GM13976 (cell line): ENCODE data around the gene GABRP.

ENCODE experiments used
- DNase-seq: peaks from one replicate; pipeline ENCODE4 v3.0.0; 2012; ENCODE audit warnings: low spot score
- in situ Hi-C: fragments of 300-500 bp; cut with MboI; formaldehyde crosslinking; loops from one replicate; pipeline ENCODE4 v1.12.0; 2022; ENCODE audit warnings: low sequenced_read_pairs, mixed read lengths, inconsistent platforms; ENCODE audit not compliant: unreplicated experiment
- TF ChIP-seq, protein P1 (sequence below): IDR thresholded peaks from 2 replicates; pipeline ENCODE4 v1.5.1; 2012; ENCODE audit warnings: borderline replicate concordance, mild to moderate bottlenecking; ENCODE audit not compliant: insufficient read depth; ENCODE audit errors: extremely low read depth, missing control alignments, control extremely low read depth

The GABRP gene, protein sequence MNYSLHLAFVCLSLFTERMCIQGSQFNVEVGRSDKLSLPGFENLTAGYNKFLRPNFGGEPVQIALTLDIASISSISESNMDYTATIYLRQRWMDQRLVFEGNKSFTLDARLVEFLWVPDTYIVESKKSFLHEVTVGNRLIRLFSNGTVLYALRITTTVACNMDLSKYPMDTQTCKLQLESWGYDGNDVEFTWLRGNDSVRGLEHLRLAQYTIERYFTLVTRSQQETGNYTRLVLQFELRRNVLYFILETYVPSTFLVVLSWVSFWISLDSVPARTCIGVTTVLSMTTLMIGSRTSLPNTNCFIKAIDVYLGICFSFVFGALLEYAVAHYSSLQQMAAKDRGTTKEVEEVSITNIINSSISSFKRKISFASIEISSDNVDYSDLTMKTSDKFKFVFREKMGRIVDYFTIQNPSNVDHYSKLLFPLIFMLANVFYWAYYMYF

DNA sequence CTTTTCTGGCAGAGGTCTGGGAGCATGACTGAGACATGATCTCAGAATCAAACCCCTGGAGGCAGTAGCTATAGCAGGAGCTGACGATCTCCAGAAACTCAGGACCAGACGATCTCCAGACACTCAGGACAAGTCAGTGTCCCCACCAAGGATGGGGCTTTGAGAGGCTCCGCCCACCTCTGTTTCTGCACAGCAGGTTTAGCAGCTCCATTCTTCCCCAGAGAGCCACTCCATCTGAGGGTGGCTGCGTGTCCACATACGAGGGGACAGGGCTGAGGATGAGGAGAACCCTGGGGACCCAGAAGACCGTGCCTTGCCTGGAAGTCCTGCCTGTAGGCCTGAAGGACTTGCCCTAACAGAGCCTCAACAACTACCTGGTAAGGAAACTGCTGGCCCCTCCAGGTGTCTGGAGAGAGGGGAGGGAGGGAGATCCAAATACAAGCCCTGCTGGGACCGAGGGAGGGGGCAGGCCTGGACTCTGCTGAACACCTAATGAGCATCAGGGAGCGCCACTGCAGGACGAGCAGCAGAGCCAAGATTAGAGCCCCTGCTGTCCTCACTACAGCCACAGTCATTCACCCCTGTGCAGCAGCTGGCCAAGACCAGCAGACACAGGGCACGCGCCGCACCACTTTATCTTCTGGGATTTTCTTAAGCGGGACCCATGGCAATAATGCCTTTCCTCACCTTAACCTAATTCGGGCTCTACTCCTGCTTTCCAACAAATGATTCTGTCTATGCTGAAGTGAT lies at the start of gene GABRP:
GABRP (plus strand) TSS at position 228 of the 750 bp plus-strand sequence. CDS start 4,891 bp downstream, outside the sequence.
- no peak for DNase-seq
- in situ Hi-C loops: no loop called here
- TF ChIP-seq, protein P1, sequence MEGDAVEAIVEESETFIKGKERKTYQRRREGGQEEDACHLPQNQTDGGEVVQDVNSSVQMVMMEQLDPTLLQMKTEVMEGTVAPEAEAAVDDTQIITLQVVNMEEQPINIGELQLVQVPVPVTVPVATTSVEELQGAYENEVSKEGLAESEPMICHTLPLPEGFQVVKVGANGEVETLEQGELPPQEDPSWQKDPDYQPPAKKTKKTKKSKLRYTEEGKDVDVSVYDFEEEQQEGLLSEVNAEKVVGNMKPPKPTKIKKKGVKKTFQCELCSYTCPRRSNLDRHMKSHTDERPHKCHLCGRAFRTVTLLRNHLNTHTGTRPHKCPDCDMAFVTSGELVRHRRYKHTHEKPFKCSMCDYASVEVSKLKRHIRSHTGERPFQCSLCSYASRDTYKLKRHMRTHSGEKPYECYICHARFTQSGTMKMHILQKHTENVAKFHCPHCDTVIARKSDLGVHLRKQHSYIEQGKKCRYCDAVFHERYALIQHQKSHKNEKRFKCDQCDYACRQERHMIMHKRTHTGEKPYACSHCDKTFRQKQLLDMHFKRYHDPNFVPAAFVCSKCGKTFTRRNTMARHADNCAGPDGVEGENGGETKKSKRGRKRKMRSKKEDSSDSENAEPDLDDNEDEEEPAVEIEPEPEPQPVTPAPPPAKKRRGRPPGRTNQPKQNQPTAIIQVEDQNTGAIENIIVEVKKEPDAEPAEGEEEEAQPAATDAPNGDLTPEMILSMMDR: no peak

DNA sequence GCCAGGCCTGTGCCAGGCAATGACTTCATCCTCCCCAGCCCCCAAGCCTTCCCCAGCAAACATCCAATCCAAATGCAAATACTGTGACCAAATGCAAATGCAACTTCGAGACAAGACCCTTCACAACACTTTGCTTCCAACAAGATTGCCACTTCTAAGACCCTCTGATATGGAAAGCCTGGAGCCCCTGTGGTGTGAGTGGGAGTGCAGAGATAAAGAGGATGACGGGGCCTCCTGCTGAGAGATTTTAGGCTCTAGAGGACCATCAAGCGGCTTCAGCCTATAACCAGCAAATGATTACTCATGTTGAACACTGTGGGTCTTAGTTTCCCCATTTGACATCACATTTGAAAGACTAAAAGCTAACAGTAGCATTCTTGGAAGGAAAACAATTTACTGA lies 46.6 kb upstream of the GABRP start:
- TF ChIP-seq, protein P1: no peak
- in situ Hi-C loops: loop anchor here (25.0 kb wide), 1 partner anchor 600 kb away; no protein-coding TSS in a partner anchor
- no peak for DNase-seq

DNA sequence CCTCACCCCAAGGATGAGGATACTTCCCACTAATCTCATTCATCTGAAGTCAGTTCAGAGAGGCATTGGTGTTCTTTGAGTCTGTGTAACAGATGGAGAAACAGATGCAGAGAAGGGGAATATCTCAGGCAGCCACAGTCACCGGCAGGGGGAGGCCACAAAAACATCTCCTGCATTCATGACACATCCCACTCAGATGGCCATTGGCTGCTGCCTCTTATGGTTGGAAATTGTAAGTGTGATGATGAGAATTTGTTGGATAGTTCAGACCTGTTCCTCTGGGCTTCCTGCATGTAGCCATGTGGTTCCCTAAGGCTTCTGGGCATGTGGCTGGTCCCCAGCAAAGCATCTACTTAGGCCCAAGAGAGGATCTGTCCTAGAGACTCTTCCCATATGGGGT lies 45.9 kb upstream of the GABRP start:
- in situ Hi-C loops: loop anchor here (25.0 kb wide), 1 partner anchor 600 kb away; no protein-coding TSS in a partner anchor
- TF ChIP-seq, protein P1: no peak
- no peak for DNase-seq

DNA sequence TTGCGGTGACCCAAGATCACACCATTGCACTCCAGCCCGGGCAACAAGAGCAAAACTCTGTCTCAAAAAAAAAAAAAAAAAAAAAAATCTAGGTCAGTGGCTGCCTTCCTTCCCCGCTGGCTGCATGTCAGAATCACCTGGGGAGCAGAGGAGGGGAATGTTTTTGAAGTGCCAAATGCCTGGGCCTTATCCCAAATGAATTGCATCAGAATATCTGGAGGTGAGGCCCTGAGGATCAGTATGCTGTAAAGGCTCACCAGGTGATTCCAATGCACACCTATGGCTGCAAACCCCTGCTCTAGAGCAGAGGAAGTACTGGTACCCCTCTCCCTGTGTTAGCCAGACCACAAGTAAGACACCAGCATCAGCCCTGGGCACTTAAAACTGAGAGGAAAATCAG lies 44.7 kb upstream of the GABRP start:
- TF ChIP-seq, protein P1: no peak
- in situ Hi-C loops: loop anchor here (25.0 kb wide), 1 partner anchor 598 kb away; no protein-coding TSS in a partner anchor
- no peak for DNase-seq

DNA sequence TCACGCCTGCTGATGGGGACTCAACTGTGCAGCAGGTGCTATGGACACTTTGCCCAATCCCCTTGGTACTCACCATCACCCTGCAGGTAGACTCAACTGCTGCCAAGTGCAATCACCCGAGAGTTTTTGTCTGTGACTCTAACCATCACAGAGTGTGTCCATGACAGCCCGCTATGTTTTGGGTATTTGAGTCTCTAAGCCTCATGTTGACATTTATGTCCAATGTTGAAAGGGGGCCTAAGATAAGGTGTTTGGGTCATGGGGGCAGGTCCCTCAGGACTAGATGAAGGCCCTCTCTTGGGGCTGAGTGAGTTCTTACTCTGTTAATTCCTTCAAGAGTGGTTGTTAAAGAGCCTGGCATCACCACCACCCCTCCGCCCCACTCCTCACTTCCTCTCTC lies 44.1 kb upstream of the GABRP start:
- in situ Hi-C loops: loop anchor here (25.0 kb wide), 1 partner anchor 598 kb away; no protein-coding TSS in a partner anchor
- DNase-seq: no peak
- TF ChIP-seq, protein P1: no peak

DNA sequence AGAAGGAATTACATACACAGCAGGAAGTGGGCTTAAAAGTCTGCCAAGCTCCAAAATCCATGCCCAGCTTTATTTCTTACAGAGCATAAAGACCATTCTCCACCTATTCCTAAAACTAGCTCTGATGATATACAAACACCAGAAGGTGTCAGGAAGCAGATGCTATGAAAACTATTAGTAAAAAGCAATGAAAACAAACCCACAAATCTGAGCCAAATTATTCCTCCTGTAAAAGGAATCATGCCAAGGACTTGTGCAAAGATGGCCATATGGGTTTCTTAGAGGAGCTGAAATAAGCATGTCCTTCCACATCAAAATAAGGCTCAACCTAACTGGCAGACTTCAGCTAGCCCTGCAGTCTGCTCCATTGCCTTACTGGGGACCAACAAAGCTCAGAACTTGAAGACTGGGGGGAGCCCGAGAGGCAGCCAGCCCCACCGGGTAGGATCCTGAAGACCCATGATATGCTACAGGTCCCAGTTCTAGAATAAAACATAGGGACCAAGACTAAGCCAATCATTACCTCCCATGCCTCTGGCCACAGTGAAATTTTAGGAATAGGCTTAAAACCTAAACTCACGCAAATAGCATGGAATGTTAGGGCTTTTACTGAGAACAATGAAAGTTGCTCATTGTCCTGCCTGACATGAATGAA lies 42.8 kb upstream of the GABRP start:
- in situ Hi-C loops: loop anchor here (25.0 kb wide), 1 partner anchor 597 kb away; no protein-coding TSS in a partner anchor
- no peak for DNase-seq
- TF ChIP-seq, protein P1: no peak
